Measurements from ENCODE around the gene YIPF1. TPM values are rescaled to one million over a fixed set of nuclear protein-coding genes. Genes with fewer than 3 reads are reported as not detected.
A peak's percentile ranks its signal among the peaks of the same experiment; 100 is the strongest.

YIPF1 gene
- total RNA-seq, 2 donors from 2014 or later, result 14.1 to 17.5 TPM

DNA sequence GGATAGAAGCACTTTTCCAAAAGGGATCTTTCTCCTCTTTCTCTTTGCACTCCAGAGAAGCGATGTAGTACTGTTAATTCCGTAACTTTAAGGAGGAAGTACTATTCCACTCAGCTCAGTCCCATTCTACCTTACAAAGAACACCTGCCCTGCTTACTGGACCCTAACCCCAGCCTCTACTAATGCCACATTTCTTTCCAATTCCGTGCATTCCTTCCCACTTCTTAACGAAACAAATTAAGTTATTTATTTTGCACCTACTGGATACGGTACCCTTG, 52.0 kb downstream of the YIPF1 start:
- no peaks in the 10 kb centered on the region for H3K27me3 ChIP-seq
- H3K36me3 ChIP-seq, result no peaks in the 10 kb centered on the region
- DNase-seq (ENCODE audit: low spot score), result no peak
- H3K4me3 ChIP-seq, result peak overlapping the region; percentile 75 to 83
- TF ChIP-seq, protein P1, sequence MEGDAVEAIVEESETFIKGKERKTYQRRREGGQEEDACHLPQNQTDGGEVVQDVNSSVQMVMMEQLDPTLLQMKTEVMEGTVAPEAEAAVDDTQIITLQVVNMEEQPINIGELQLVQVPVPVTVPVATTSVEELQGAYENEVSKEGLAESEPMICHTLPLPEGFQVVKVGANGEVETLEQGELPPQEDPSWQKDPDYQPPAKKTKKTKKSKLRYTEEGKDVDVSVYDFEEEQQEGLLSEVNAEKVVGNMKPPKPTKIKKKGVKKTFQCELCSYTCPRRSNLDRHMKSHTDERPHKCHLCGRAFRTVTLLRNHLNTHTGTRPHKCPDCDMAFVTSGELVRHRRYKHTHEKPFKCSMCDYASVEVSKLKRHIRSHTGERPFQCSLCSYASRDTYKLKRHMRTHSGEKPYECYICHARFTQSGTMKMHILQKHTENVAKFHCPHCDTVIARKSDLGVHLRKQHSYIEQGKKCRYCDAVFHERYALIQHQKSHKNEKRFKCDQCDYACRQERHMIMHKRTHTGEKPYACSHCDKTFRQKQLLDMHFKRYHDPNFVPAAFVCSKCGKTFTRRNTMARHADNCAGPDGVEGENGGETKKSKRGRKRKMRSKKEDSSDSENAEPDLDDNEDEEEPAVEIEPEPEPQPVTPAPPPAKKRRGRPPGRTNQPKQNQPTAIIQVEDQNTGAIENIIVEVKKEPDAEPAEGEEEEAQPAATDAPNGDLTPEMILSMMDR (IDR thresholded peaks at IDR 0.05), result no peak
- peaks cover 0 to 9% of the 10 kb centered on the region in 2 donors for H3K4me1 ChIP-seq
- H3K9me3 ChIP-seq, result peaks cover 0 to 8% of the 10 kb centered on the region in 2 donors
- H3K27ac ChIP-seq, result peak overlapping the region; percentile 95 to 96

DNA sequence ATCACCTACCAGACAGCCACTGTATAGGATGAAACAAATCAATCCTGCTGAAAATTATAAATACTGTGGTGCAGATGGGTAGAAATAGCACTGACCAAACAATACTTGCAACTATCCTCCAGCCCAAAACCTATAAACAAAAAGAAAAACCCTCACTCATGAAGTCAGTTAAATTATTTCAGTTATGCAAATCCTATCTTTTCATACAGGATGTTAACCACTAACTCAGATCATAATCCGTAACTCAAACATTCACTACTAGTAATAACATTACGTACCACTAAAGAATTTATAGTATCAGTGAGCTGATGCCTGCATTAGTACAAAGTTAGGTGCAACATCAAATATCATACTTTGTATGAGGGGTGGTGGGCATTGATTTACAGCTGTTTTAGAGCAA, 54.1 kb downstream of the YIPF1 start:
- DNase-seq (ENCODE audit: low spot score), result no peak
- Histone ChIP-seq H3K27me3 (no peaks in the 10 kb centered on the region), H3K27ac (no peak overlapping the region), H3K4me3 (no peak overlapping the region), H3K4me1 (peaks cover 0 to 9% of the 10 kb centered on the region in 2 donors), H3K36me3 (no peaks in the 10 kb centered on the region), H3K9me3 (no peaks in the 10 kb centered on the region)
- TF ChIP-seq, protein P1 (IDR thresholded peaks at IDR 0.05), result no peak

DNA sequence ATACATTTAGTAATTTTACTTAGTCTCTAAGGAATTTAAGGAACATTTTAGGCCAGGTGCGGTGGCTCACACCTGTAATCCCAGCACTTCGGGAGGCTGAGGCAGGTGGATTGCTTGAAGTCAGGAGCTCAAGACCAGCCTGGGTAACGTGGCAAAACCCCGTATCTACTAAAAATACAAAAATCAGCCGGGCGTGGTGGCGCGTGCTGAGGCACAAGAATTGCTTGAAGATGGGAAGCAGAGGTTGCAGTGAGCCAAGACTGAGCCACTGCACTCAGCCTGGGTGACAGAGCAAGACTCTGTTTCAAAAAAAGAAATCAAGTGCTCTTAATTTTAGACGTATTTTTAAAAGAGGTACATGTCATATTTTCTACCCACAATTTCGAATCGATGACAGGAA, 54.8 kb downstream of the YIPF1 start:
- peaks cover 0 to 9% of the 10 kb centered on the region in 2 donors for H3K4me1 ChIP-seq
- no peaks in the 10 kb centered on the region for H3K36me3 ChIP-seq
- no peaks in the 10 kb centered on the region for H3K27me3 ChIP-seq
- TF ChIP-seq, protein P1 (IDR thresholded peaks at IDR 0.05), result no peak
- no peak overlapping the region for H3K27ac ChIP-seq
- H3K4me3 ChIP-seq, result no peak overlapping the region
- H3K9me3 ChIP-seq, result no peaks in the 10 kb centered on the region
- no peak for DNase-seq (ENCODE audit: low spot score)

DNA sequence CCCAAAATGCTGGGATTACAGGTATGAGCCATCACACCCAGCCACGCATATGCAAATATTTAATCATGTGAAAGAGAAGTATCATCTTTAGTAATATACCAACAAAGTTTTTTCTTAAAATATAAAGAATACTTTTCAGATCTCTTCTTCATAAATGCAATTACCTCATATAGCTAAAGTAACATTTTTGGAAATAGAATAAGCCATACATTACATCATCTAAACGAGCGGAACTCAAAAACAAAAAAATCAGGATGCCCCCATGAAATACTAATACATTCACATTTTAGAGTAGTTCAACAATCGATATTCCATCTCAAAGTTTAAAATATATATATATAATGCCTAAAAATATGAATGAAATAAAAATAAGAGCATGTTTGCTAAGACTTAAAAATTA, 56.2 kb downstream of the YIPF1 start:
- TF ChIP-seq, protein P1 (IDR thresholded peaks at IDR 0.05), result no peak
- Histone ChIP-seq H3K27ac (no peak overlapping the region), H3K9me3 (no peaks in the 10 kb centered on the region), H3K36me3 (no peaks in the 10 kb centered on the region), H3K4me1 (peaks cover 0 to 9% of the 10 kb centered on the region in 2 donors), H3K27me3 (no peaks in the 10 kb centered on the region), H3K4me3 (no peak overlapping the region)
- DNase-seq (ENCODE audit: low spot score), result no peak

DNA sequence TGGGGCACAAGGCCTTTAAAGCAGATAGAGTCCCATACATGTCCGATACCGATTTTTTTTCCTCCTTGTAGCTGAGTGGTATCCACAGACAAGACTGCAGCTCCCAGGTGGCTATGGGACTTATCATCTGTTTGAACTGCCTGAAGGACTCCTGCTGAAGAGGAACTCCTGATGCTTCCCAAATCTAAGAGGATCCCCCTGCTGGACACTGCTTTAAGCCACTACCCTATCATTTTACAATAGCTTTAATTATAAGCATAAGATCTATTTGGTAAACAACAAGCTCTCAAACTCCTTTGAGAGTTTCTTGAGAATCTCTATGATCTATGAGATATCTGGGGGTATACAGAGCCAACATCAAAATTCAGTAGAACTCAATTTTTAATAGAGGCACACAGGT, 63.2 kb downstream of the YIPF1 start:
- TF ChIP-seq, protein P1 (IDR thresholded peaks at IDR 0.05), result no peak
- Histone ChIP-seq H3K4me1 (no peaks in the 10 kb centered on the region), H3K27me3 (no peaks in the 10 kb centered on the region), H3K4me3 (no peak overlapping the region), H3K27ac (no peak overlapping the region), H3K9me3 (no peaks in the 10 kb centered on the region), H3K36me3 (peaks cover 21% of the 10 kb centered on the region)
- no peak for DNase-seq (ENCODE audit: low spot score)

DNA sequence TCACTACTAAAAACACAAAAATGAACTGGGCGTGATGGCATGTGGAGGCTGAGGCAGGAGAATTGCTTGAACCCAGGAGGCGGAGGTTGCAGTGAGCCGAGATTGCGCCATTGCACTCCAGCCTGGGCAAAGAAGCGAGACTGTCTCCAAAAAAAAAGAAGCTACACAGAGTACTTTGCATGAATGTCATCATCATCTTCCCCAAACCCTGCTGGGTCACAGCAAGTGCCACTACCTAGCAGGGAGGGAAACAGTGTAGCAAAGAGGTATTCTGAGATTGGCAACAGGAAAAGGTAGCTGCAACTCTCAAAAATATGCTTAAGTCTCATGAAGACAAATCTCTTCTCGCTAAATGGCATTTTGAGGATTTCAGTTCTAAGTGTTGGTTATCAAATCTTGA, 64.3 kb downstream of the YIPF1 start:
- no peaks in the 10 kb centered on the region for H3K27me3 ChIP-seq
- no peak overlapping the region for H3K4me3 ChIP-seq
- H3K36me3 ChIP-seq, result peaks cover 21% of the 10 kb centered on the region
- no peaks in the 10 kb centered on the region for H3K4me1 ChIP-seq
- TF ChIP-seq, protein P1 (IDR thresholded peaks at IDR 0.05), result no peak
- H3K27ac ChIP-seq, result no peak overlapping the region
- no peaks in the 10 kb centered on the region for H3K9me3 ChIP-seq
- no peak for DNase-seq (ENCODE audit: low spot score)

All from right atrium auricular region (tissue), 2 donors.